ENCODE measurements around the gene RNF17. TPM values are rescaled to one million over a fixed set of nuclear protein-coding genes. Genes with fewer than 3 reads are reported as not detected.

Gene RNF17, protein sequence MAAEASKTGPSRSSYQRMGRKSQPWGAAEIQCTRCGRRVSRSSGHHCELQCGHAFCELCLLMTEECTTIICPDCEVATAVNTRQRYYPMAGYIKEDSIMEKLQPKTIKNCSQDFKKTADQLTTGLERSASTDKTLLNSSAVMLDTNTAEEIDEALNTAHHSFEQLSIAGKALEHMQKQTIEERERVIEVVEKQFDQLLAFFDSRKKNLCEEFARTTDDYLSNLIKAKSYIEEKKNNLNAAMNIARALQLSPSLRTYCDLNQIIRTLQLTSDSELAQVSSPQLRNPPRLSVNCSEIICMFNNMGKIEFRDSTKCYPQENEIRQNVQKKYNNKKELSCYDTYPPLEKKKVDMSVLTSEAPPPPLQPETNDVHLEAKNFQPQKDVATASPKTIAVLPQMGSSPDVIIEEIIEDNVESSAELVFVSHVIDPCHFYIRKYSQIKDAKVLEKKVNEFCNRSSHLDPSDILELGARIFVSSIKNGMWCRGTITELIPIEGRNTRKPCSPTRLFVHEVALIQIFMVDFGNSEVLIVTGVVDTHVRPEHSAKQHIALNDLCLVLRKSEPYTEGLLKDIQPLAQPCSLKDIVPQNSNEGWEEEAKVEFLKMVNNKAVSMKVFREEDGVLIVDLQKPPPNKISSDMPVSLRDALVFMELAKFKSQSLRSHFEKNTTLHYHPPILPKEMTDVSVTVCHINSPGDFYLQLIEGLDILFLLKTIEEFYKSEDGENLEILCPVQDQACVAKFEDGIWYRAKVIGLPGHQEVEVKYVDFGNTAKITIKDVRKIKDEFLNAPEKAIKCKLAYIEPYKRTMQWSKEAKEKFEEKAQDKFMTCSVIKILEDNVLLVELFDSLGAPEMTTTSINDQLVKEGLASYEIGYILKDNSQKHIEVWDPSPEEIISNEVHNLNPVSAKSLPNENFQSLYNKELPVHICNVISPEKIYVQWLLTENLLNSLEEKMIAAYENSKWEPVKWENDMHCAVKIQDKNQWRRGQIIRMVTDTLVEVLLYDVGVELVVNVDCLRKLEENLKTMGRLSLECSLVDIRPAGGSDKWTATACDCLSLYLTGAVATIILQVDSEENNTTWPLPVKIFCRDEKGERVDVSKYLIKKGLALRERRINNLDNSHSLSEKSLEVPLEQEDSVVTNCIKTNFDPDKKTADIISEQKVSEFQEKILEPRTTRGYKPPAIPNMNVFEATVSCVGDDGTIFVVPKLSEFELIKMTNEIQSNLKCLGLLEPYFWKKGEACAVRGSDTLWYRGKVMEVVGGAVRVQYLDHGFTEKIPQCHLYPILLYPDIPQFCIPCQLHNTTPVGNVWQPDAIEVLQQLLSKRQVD (N-terminal part only)
- not detected in 2 replicates for total RNA-seq

DNA sequence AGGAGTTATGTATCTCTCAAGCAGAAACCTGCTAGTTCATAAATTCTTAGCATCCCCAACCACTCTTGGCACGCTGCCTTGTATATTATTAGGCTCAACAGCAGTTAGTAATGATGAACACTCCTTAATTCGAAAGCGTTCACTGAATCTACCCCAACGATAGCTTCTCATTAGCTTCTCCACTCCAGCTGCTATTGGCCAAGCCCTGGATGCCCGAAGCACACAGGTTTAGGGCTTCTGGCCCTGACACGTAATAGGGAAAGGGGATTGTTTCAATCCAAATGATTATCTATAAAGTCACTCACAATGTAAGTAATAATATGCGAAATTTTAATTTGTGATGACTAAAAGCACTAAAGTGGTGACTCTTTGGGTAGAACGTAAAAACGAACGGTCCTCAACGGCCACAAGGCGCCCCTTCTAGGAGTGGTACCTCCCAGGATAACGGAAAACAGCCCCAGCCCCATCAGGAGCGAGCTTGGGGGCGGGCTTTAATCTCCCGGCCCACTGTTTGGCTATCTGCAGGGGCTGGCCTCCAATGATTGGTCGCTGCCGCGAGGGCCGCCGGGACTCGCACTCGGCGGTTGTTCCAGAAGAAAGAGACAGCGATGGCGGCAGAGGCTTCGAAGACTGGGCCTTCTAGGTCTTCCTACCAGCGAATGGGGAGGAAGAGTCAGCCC, at the start of gene RNF17:
Gene RNF17, plus strand, starts transcription at position 574 of the 680 bp plus-strand sequence. Its CDS starts 35 bp downstream, at position 609.

Other genes starting within 250 kb of the RNF17 start
- not detected in 2 replicates for gene ATP12A, start 83.8 kb upstream of the RNF17 start, total RNA-seq